HepG2 (cell line): ENCODE results near the gene PIP5K1C. TPM values are rescaled to one million over a fixed set of nuclear protein-coding genes. Genes with fewer than 3 reads are reported as not detected.

Experiments
- ADNP ChIP-seq: sonication (generic); formaldehyde crosslinking; IDR thresholded peaks from 2 replicates; pipeline ENCODE4 v1.4.0; 2020; ENCODE audit warnings: missing genetic modification reagents
- E2F5 ChIP-seq: sonication (generic); formaldehyde crosslinking; conservative IDR thresholded peaks from 2 replicates; pipeline ENCODE4 v1.4.0; 2020; ENCODE audit warnings: missing genetic modification reagents
- HMG20B ChIP-seq: conservative IDR thresholded peaks from 2 replicates; pipeline ENCODE4 v1.6.1; 2016; ENCODE audit warnings: missing genetic modification reagents, missing compliant biosample characterization
- HMGA1 ChIP-seq: sonication (generic); formaldehyde crosslinking; conservative IDR thresholded peaks from 2 replicates; pipeline ENCODE4 v1.4.0; 2020; ENCODE audit warnings: missing genetic modification reagents
- IRF2 ChIP-seq: IDR thresholded peaks from 2 replicates; pipeline ENCODE4 v1.6.1; 2018; ENCODE audit warnings: missing genetic modification reagents, missing compliant biosample characterization
- LCORL ChIP-seq, 2 experiments: fragments of 450-650 bp in 1 of 2; sonication (generic) in 1 of 2; formaldehyde crosslinking in 1 of 2; IDR thresholded peaks; 2 replicates each; pipeline versions ENCODE4 v1.5.0 to v1.6.1; 2017 to 2020; ENCODE audit warnings: antibody characterized with exemption in 1 of 2, missing genetic modification reagents in 1 of 2
- NFAT5 ChIP-seq: sonication (generic); formaldehyde crosslinking; IDR thresholded peaks from 2 replicates; pipeline ENCODE4 v1.4.0; 2020; ENCODE audit warnings: missing genetic modification reagents
- NR2F6 ChIP-seq, 2 experiments: IDR thresholded peaks; 2 replicates each; pipeline ENCODE4 v1.6.1; 2016; ENCODE audit warnings: antibody characterized with exemption in 1 of 2, mild to moderate bottlenecking in 1 of 2
- PAF1 ChIP-seq: IDR thresholded peaks from 2 replicates; pipeline ENCODE4 v1.6.1; 2016; ENCODE audit warnings: missing genetic modification reagents, missing compliant biosample characterization
- SMARCE1 ChIP-seq: fragments of 450-650 bp; IDR thresholded peaks from 2 replicates; pipeline ENCODE4 v1.6.1; 2017; ENCODE audit warnings: borderline replicate concordance
- SOX13 ChIP-seq, 3 experiments: fragments of 450-650 bp in 1 of 3; sonication (generic) in 1 of 3; formaldehyde crosslinking in 1 of 3; IDR thresholded peaks in 2 of 3; conservative IDR thresholded peaks in 1 of 3; 2 replicates each; pipeline versions ENCODE4 v1.5.0 to v1.6.1; 2016 to 2020; ENCODE audit warnings: antibody characterized with exemption in 1 of 3, mild to moderate bottlenecking in 1 of 3, missing compliant biosample characterization in 1 of 3, missing genetic modification reagents in 1 of 3, moderate library complexity in 1 of 3
- TBL1XR1 ChIP-seq: fragments of 150-350 bp; IDR thresholded peaks from 2 replicates; pipeline ENCODE4 v1.6.1; 2014; ENCODE audit warnings: borderline replicate concordance, low read length; ENCODE audit not compliant: partially characterized antibody
- ZBTB49 ChIP-seq: sonication (generic); formaldehyde crosslinking; IDR thresholded peaks from 2 replicates; pipeline ENCODE4 v1.4.0; 2020; ENCODE audit warnings: missing genetic modification reagents, borderline replicate concordance
- ZFP41 ChIP-seq: sonication (generic); formaldehyde crosslinking; IDR thresholded peaks from 2 replicates; pipeline ENCODE4 v1.4.0; 2020; ENCODE audit warnings: mild to moderate bottlenecking, missing genetic modification reagents, borderline replicate concordance
- ZNF225 ChIP-seq: sonication (generic); formaldehyde crosslinking; IDR thresholded peaks from 2 replicates; pipeline ENCODE4 v1.4.0; 2020; ENCODE audit warnings: mild to moderate bottlenecking, missing genetic modification reagents
- ZNF446 ChIP-seq: sonication (generic); formaldehyde crosslinking; IDR thresholded peaks from 2 replicates; pipeline ENCODE4 v1.5.0; 2020; ENCODE audit warnings: mild to moderate bottlenecking, missing genetic modification reagents
- ZNF552 ChIP-seq: sonication (generic); formaldehyde crosslinking; IDR thresholded peaks from 2 replicates; pipeline ENCODE4 v1.9.0; 2022; ENCODE audit warnings: missing genetic modification reagents, mild to moderate bottlenecking, borderline replicate concordance
- ZNF564 ChIP-seq: sonication (generic); formaldehyde crosslinking; IDR thresholded peaks from 2 replicates; pipeline ENCODE4 v1.8.1; 2023; ENCODE audit warnings: mild to moderate bottlenecking, missing genetic modification reagents
- ZNF598 ChIP-seq: sonication (generic); formaldehyde crosslinking; IDR thresholded peaks from 2 replicates; pipeline ENCODE4 v1.5.1; 2020; ENCODE audit warnings: mild to moderate bottlenecking, missing genetic modification reagents, borderline replicate concordance
- ZNF629 ChIP-seq: sonication (generic); formaldehyde crosslinking; conservative IDR thresholded peaks from 2 replicates; pipeline ENCODE4 v1.5.0; 2020; ENCODE audit warnings: missing genetic modification reagents
- ZNF788 ChIP-seq: sonication (generic); formaldehyde crosslinking; IDR thresholded peaks from 2 replicates; pipeline ENCODE4 v1.5.0; 2020; ENCODE audit warnings: mild to moderate bottlenecking, missing genetic modification reagents, borderline replicate concordance
- polyA plus RNA-seq, 8 experiments: library from polyadenylated mRNA; depleted of rRNA in 3 of 8; stranded (reverse) in 7 of 8; unstranded in 1 of 8; fragments of >200 nt; fragmentation: Illumina TruSeq in 4 of 8; extraction: Trizol in 4 of 8; gene quantifications; 2 replicates each; pipeline versions ENCODE4 v1.2.1 to v1.2.3, GENCODE V29; 2011 to 2016; ENCODE audit warnings: low read depth in 4 of 8, missing spikeins in 1 of 8, mixed read lengths in 1 of 8; ENCODE audit not compliant: insufficient read depth in 1 of 8
- total RNA-seq, 5 experiments: library from RNA; depleted of rRNA; stranded (reverse); fragments of >200 nt; fragmentation: Illumina TruSeq; extraction: Trizol; gene quantifications; 2 replicates each; pipeline ENCODE4 v1.2.3, GENCODE V29; 2016; ENCODE audit warnings: low read depth in 1 of 5

PIP5K1C gene
- total and polyA plus RNA-seq, 2 of the 13 experiments (the other 11 are each of a cell fraction or from before 2014, with no cell fraction given): 3.6 to 4.3 TPM

- TF ChIP-seq SOX13 (IDR thresholded peaks at IDR 0.05) (no peak), SOX13 (CRISPR knock-in tag; conservative IDR thresholded peaks at IDR 0.05 in 1 of 2, IDR thresholded peaks at IDR 0.05 in 1 of 2) (peak in 1 of 2 experiments; percentile 11; a peak in 1 of 4 replicates), HMGA1 (CRISPR knock-in tag) (no peak), SMARCE1 (no peak), ZBTB49 (CRISPR knock-in tag) (no peak), LCORL (IDR thresholded peaks at IDR 0.05) (no peak), LCORL (CRISPR knock-in tag; IDR thresholded peaks at IDR 0.05) (0 out of 2 replicates have a peak, but pooled peaks have one; percentile 27), ZFP41 (CRISPR knock-in tag) (no peak), HMG20B (CRISPR knock-in tag) (no peak), NFAT5 (CRISPR knock-in tag) (0 out of 2 replicates have a peak, but pooled peaks have one; percentile 34), PAF1 (no peak), ZNF629 (CRISPR knock-in tag) (peak; percentile 100), NR2F6 (IDR thresholded peaks at IDR 0.05) (0 out of 2 replicates have a peak, but pooled peaks have one; percentile 12), NR2F6 (CRISPR knock-in tag; IDR thresholded peaks at IDR 0.05) (peak; percentile 29; the same call in 1 of the 2 replicates), ZNF788 (CRISPR knock-in tag) (peak; percentile 86), ZNF552 (no peak), IRF2 (CRISPR knock-in tag) (peak; percentile 36; the same call in 1 of the 2 replicates), E2F5 (CRISPR knock-in tag) (no peak), ZNF598 (CRISPR knock-in tag) (no peak), ZNF564 (CRISPR knock-in tag) (no peak), ADNP (CRISPR knock-in tag) (peak; percentile 98), ZNF446 (no peak), ZNF225 (no peak), TBL1XR1 (peak; percentile 27)
Measured at GRCh38 chr19:3721131-3721886, 21.0 kb upstream of the PIP5K1C start (continued).
